ENCODE results near the gene KCNIP1.

DNA sequence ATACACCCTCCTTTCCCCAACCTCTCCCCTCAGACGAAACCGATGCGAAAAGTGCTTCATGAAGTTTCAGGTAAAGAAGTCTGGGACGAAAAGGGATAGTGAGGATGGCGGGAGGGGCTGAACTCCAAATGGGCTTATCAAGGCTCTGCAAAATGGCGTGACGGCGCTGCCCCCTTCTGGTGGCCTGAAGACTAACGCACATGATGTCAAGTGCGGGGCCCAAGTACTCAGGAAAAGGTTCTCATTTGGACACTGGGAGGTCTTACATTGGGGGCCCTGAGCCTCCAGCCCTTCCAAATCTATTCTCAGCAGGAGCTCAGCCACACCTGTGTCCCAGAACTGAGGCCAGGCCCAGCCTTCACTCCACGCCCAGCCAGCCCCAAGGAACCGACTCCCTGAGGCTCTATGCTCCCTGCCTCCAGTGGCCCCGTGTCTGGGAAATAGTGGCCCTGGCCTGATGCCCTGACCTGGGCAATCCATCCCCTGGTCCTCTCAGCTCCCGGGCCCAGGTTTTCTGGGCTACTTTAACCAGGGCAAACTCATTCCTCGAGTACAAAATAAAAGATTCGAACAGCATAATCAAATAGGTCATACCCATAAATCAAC, 119.9 kb downstream of the KCNIP1 start:
- TF ChIP-seq, protein P1, sequence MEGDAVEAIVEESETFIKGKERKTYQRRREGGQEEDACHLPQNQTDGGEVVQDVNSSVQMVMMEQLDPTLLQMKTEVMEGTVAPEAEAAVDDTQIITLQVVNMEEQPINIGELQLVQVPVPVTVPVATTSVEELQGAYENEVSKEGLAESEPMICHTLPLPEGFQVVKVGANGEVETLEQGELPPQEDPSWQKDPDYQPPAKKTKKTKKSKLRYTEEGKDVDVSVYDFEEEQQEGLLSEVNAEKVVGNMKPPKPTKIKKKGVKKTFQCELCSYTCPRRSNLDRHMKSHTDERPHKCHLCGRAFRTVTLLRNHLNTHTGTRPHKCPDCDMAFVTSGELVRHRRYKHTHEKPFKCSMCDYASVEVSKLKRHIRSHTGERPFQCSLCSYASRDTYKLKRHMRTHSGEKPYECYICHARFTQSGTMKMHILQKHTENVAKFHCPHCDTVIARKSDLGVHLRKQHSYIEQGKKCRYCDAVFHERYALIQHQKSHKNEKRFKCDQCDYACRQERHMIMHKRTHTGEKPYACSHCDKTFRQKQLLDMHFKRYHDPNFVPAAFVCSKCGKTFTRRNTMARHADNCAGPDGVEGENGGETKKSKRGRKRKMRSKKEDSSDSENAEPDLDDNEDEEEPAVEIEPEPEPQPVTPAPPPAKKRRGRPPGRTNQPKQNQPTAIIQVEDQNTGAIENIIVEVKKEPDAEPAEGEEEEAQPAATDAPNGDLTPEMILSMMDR (IDR thresholded peaks at IDR 0.05): peak in 1 of 3 experiments; percentile 39
- TF ChIP-seq POLR2A (IDR thresholded peaks at IDR 0.05) (no peak), POLR2AphosphoS5 (IDR thresholded peaks at IDR 0.05; ENCODE audit: insufficient read depth in 1 of 2, low read depth in 1 of 2) (no peak)
